CD4-positive, alpha-beta T cell treated with Interleukin-15 for 1 hour (primary cell): ENCODE results near the gene SHTN1.

Experiments
- DNase-seq: peaks from one replicate; pipeline ENCODE4 v3.0.0-alpha.2; 2020

Gene SHTN1, protein sequence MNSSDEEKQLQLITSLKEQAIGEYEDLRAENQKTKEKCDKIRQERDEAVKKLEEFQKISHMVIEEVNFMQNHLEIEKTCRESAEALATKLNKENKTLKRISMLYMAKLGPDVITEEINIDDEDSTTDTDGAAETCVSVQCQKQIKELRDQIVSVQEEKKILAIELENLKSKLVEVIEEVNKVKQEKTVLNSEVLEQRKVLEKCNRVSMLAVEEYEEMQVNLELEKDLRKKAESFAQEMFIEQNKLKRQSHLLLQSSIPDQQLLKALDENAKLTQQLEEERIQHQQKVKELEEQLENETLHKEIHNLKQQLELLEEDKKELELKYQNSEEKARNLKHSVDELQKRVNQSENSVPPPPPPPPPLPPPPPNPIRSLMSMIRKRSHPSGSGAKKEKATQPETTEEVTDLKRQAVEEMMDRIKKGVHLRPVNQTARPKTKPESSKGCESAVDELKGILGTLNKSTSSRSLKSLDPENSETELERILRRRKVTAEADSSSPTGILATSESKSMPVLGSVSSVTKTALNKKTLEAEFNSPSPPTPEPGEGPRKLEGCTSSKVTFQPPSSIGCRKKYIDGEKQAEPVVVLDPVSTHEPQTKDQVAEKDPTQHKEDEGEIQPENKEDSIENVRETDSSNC

GRCh38 chr10:117005026-117005526 is at the start of gene SHTN1:
Gene SHTN1 (minus strand): TSS chr10:117005187. CDS start chr10:117005079, 108 bp downstream.
- no peak for DNase-seq

DNA sequence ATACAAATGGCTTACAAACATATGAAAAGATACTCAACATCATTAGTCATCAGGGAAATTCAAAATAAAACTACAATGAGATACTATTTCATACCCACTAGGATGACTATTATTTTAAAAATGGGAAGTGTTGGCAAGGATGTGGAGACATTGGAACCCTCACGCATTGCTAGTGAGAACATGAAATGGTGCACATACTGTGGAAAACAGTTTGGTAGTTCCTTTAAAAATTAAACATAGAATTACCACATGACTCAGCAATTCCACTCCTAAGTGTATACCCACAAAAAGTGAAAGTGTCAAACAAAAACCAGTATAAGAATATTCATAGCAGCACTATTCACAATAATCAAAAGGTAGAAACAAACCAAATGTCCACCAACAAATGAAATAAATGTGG is 48.5 kb upstream of the SHTN1 start:
- no peak for DNase-seq

DNA sequence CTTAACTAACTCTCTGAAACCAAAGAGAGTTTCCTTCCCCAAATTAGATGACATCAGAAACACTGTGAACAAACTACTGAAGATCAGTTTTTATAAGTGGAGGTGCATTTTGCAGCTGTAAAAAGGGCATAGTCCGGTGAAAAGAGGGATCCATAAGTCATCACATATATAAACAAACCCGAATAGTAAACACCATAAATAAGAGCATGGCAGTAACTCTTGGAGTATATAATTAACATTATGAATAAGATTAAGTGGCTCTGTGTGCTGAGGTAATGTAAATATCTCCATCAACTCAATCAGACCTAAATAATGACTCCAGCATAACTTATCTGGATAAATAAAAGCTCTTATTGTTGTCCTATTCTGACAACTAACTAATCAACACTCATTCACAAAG is 43.0 kb upstream of the SHTN1 start:
- DNase-seq, result no peak

- DNase-seq, result no peak
Measured at GRCh38 chr10:117016266-117016665, 11.3 kb upstream of the SHTN1 start.

- no peak for DNase-seq
Measured at GRCh38 chr10:117014835-117015234, 9.8 kb upstream of the SHTN1 start.

GRCh38 chr10:117007080-117007479 is 2.1 kb upstream of the SHTN1 start:
- DNase-seq, result no peak

DNA sequence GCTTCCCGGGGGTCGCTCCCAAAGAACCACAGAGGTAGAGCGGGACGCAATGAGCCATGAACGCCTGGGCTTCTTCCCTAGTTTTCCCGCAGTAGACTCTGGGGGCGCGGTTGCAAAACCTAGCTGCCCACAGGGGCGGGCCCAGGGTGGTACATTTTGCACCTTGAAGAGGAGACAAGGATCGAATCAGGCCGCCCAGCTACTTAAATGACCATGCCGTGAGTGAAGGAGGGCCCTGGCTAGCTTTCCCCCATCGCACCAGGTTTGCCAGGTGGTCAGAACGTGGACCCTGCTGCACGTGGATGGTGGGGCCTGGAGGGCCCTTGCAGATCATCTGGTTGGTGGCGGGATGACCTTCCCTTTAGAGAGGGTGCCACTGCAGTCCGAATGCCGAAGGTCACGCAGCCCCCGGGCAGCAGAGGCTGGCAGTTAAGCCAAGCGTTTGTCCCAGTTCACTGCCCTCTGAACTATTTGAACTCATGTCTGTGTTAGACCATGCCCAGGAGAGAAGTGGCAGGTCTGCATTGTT is 604 bp upstream of the SHTN1 start:
- DNase-seq, result no peak

DNA sequence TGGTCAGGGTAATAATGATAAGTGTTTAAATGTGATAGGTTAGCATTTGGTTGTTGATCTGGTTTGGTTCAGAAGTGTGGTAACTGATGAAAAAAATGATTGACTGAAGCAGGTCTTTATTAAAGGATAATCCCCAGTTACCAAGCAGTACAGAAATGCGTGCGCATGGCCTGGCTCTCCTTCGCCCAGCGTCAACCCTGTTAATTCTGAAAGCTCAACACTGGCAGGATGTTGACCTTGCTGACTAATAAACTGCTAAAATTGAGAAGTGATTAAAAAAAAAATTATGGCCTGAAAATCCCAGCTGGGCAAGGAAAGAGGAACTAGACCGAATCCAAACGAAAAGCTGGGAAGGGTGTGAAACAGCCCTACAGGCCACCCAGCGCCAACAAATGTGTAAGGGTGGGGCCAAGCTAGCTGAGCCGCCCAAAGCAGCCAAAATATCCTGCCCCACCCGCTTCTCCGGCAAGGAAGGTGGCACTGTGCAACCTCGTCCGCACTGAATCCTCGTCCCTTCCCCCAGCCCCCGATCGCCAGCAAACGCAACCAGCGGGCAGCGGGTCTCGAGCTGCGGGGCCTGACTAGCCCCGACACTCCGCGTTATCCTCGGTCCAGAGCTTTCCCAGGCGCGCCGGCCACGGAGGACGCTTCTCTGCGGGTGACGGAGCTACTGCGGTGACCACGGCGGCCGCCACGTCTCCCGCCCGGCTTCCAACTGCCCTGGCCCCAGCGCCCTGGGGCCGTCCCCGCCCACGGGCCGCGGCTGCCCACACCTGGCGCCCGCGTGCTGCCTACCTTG is 561 bp downstream of the SHTN1 start:
- peak; percentile 33 for DNase-seq

DNA sequence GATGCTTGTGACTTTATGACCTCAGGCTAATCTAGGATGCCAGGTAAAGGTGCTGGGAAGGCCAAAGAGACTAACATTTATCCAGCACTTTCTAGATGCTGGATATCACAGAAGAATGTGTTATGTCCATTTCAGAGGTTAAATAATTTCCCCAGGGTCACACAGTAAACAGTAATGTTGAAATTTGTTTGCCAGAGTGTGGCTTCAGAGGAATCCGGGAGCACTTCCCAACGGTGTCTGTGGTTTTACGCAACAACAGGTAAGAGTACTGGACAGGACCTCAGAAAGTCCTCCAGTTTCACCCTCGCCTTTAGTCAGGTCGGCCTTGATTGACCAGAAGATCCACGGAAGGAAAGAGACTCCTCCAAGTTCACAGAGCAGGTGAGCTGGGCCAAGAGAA is 1.7 kb downstream of the SHTN1 start:
- no peak for DNase-seq

- no peak for DNase-seq
Measured at GRCh38 chr10:117002206-117002605, 2.8 kb downstream of the SHTN1 start.

DNA sequence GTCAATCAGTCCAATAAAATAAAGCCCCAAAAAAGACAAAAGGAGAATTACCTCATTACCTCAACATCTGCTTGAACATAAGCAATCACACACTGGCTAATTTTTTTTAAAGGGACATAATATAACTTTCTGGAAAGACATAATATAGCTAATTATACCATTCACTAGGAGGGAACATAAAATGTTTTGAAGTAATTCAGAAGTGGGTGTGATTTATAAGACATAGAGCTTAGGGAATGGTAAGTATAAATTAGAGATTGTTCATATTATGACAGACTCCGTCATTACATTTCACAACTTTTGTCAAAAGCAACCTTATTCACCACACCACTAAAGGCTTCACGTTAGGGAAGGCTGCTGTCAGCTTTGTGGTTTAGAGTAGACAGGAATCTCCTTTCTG is 3.8 kb downstream of the SHTN1 start:
- no peak for DNase-seq

GRCh38 chr10:117000580-117000979 is 4.4 kb downstream of the SHTN1 start:
- DNase-seq, result no peak

GRCh38 chr10:116998172-116998571 is 6.8 kb downstream of the SHTN1 start:
- no peak for DNase-seq

- DNase-seq, result no peak
Measured at GRCh38 chr10:116997015-116997414, 8.0 kb downstream of the SHTN1 start.

- DNase-seq, result no peak
Measured at GRCh38 chr10:116995648-116996047, 9.3 kb downstream of the SHTN1 start.

DNA sequence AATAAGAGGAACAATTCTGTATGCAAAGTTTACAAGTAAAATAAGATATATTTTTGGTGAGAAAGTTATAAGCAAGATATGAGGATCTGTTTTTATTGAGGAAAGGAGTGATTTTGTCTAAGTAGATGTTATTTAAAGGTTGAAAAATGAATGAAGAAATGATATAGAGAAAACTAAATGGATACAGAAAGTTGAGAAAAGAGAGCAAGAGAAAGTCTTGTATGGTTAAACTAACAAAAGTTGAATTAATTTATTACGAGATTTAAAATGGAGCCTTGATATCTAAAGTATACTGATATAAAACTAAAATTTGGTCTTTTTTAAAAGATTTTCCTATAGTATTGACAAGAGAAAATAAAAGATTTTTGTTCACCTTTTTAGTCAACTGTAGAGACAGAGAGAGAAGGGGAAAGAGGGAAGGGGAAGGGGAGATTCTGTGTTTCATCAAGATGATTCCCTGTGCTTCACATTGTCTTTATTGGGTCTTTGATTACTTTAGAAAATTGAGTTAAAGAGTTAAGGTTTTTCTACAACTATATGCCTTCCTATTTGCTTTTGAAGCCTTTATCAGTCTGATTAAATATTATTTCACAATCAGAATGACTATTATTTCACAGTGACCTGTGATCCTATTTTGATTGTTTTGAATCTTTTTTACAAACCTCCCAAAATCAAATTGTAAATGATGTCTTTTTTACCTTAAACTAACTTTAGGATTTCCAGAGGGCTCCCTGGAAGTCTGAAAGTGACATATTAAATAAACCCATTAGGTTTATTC is 10.7 kb downstream of the SHTN1 start:
- no peak for DNase-seq

DNA sequence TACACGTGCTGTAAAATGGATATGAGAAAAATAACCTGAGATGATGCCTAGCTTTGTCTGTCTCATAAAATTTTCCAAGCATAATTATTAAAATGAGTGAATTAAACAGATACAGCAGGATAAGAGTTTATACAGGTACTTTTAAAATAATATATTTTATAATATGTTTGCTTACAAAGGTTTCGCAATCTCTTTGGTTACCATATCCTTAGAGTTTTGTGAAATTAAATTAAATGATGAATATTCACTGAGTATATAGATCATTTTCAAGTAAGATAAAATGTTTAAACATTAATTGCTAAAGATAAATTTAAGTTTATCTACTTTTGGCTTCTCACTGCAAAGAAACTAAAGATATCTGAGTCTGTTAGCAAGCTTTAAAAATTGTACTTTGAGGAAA is 11.4 kb downstream of the SHTN1 start:
- no peak for DNase-seq

- no peak for DNase-seq
Measured at GRCh38 chr10:116992183-116992582, 12.8 kb downstream of the SHTN1 start.

DNA sequence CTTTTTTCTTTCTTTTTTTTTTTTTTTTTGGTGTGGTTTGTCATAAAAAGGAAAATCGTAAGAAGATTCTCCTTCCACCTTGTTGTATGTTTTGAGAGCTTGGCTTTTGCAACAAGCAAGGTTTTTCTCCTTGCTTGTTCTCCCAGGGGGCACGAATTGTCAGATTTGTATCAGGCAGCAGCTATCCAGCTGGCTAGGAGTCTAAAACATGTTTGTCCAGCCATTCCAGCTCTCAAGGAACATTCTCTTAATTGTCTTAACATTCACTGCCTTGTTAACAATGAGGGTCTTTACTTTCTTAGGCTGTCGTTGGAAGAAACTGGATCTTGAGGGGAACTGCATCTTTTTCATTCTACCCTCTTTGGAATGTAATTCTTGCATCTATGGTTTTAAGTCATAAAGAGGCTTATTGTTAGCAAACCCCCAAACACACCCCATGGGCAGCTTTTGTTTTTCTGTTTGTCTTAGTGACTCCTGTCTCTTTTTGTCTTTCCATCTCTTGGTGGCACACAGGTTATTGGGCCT is 14.6 kb downstream of the SHTN1 start:
- no peak for DNase-seq

DNA sequence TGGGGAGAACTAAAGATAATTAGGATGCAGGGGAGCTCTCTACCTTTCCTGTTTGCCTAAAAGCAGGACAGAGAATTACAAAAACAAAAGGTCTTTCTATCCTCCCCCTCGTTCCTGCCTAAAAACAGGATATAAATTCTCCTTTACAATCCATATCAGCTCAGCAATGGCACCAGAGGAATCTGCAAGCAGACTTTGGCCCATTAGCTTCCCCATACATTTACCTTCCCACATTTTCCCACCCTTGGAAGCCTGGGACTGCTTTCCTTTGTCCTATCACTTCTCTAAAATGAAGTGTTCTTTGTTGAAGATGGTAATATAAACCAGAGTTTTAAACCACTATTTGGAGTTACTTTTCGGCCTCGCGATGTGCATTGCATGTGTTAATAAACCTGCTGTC is 15.5 kb downstream of the SHTN1 start:
- DNase-seq, result no peak

- no peak for DNase-seq
Measured at GRCh38 chr10:116988311-116988710, 16.7 kb downstream of the SHTN1 start.

DNA sequence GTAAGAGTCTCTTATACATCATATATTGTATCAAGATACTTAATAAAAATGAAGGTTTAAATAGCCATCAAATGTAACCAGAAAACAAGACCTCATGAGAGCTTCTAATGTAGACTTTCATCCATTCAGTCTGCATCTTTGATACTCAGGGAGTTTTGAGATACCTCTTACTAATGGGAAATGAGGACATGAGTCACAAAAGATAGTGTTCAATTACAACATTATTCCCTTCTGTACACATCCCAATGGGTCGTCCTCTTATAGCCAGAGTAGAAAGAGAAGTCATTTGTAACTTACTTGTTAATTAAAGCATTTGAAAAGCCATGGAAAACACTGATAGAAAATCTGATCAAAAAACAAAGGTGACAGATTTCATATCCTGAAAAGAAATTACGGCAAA is 19.4 kb downstream of the SHTN1 start:
- no peak for DNase-seq
